ENCODE data around the gene ARL4A. TPM values are rescaled to one million over a fixed set of nuclear protein-coding genes. Genes with fewer than 3 reads are reported as not detected.

ARL4A gene
- total and polyA plus RNA-seq, 9 of the 15 experiments (the other 6 are each of a cell fraction or from before 2014, with no cell fraction given), result 118 to 688 (median 172) TPM

DNA sequence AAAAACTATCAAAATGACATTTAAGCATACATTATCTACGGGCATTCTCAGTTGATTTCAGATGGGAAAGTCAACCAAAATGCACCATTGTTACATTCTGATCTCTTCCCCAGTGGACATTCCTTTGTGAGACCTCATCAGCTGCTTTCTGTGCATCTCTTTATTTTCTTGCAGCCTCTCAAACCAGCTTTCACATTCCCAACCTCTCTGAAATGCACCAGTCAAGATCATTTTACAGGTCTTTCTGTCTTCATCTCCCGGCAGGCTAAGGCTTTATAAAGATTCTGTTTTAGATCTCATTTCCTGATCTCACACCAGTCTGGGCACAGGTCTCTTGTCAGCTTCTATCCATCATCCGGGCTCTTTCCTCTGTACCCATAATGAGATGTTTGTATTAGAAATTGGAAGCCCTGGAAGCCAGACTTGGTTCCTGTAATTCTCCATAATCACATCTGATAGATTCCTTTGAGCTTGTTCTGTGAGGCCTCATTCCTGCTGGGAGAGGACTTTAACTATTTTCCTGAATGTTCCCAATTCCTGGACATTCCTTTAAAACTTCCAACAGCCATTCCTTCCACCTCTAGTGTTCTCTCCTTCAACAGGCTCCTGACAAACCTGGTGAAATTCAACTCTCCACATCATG is 44.3 kb upstream of the ARL4A start:
- ATAC-seq (no peak), FAIRE-seq (no peak), DNase-seq (ENCODE audit: extremely low read depth in 1 of 4, low spot score in 3 of 4) (no peak)
- H4K20me1 ChIP-seq (replicated peaks; ENCODE audit: control insufficient read depth, insufficient read depth, low read length), result no peaks in the 10 kb centered on the region
- H2AFZ ChIP-seq (ENCODE audit: low read depth, low read length), result peak overlapping the region; percentile 55; the same call in 1 of the 2 replicates
- in situ Hi-C loops (cut with MboI), result loop anchor here (5.0 kb wide), 1 partner anchor 619 kb away; no protein-coding TSS in a partner anchor
- no peaks in the 10 kb centered on the region for H3K79me2 ChIP-seq (ENCODE audit: control insufficient read depth, insufficient read depth, low read length)
- TF ChIP-seq SMAD1 (IDR thresholded peaks at IDR 0.05; ENCODE audit: low read depth, low read length, partially characterized antibody) (no peak), ESRRA (IDR thresholded peaks at IDR 0.05; ENCODE audit: borderline replicate concordance, low read depth) (no peak), CBFA2T3 (IDR thresholded peaks at IDR 0.05) (no peak), ZNF23 (CRISPR knock-in tag; IDR thresholded peaks at IDR 0.05) (no peak), RBM14 (IDR thresholded peaks at IDR 0.05; ENCODE audit: borderline replicate concordance, insufficient read depth, low read depth, low read length) (no peak), SPI1 (IDR thresholded peaks at IDR 0.05; ENCODE audit: borderline replicate concordance, low read depth, low read length) (no peak), GTF2A2 (tag; IDR thresholded peaks at IDR 0.05) (no peak)
- no peaks in the 10 kb centered on the region for H3K27me3 ChIP-seq (ENCODE audit: control insufficient read depth in 2 of 2, insufficient read depth in 2 of 2, low read length in 2 of 2)
- H3K36me3 ChIP-seq (ENCODE audit: control insufficient read depth, insufficient read depth, low read length), result peaks cover 10% of the 10 kb centered on the region; the same call in 2 of the 3 replicates
- H3K27ac ChIP-seq (ENCODE audit: extremely low read depth, low read depth, low read length), result no peak overlapping the region
- no peak overlapping the region for H3K9ac ChIP-seq (ENCODE audit: insufficient read depth in 1 of 2, low read depth in 2 of 2, low read length in 2 of 2)
- H3K9me3 ChIP-seq (replicated peaks; ENCODE audit: control insufficient read depth, insufficient read depth, low read depth, low read length), result no peaks in the 10 kb centered on the region
- peaks cover 3% of the 10 kb centered on the region for H3K9me1 ChIP-seq (ENCODE audit: control insufficient read depth, insufficient read depth, low read length)
- peaks cover 0 to 7% of the 10 kb centered on the region in 2 experiments; a peak in 4 of 5 replicates for H3K4me1 ChIP-seq (replicated peaks in 1 of 2; ENCODE audit: control insufficient read depth in 2 of 2, insufficient read depth in 2 of 2, low read length in 2 of 2)
- no peak overlapping the region for H3K4me3 ChIP-seq
- intact Hi-C loops (cut with micrococcal nuclease), result no loop called here
- no peak overlapping the region for H3K4me2 ChIP-seq (ENCODE audit: insufficient read depth, low read length)
- no TSS peak for BruUV-seq (replicated peaks)
- ChIA-PET CTCF (ENCODE audit: low intra/inter-chr PET ratio) (interaction anchor here (0.6 kb wide), 1 partner anchor 22 kb away, joined by 3 read pairs; no protein-coding TSS in a partner anchor), POLR2A (no interaction called here)
- WGBS (ENCODE audit: insufficient coverage, low coverage, missing lambda C conversion rate), result 72% methylated on average over 3 of the region's 3 CpGs
